HG03139 (cell line): ENCODE results near the gene WNK4.
"Not testable (repeated sequence)": the region's sequence is repeated elsewhere in the genome, so short reads cannot be mapped to it uniquely, and the experiment has no call there.

Experiments used
- ATAC-seq: cut with Tn5 transposase; IDR thresholded peaks from one replicate; pipeline ENCODE4 v1.9.1; 2021; ENCODE audit not compliant: unreplicated experiment

The WNK4 gene

GRCh38 chr17:42779936-42780850, at the start of gene WNK4:
TSS of gene WNK4 (plus strand) at chr17:42780610. CDS start at chr17:42780699, 89 bp downstream.
- no peak for ATAC-seq

GRCh38 chr17:42740699-42741098, 39.7 kb upstream of the WNK4 start:
- ATAC-seq: no peak

GRCh38 chr17:42742916-42743315, 37.5 kb upstream of the WNK4 start:
- not testable (repeated sequence) for ATAC-seq

GRCh38 chr17:42743595-42744282, 36.7 kb upstream of the WNK4 start:
- ATAC-seq: no peak

- peak; percentile 43 for ATAC-seq
These were observed 36.1 kb upstream of the WNK4 start for GRCh38 chr17:42744283-42744805.

GRCh38 chr17:42744806-42745617, 35.4 kb upstream of the WNK4 start, which contains the start of gene EZH1:
TSS of gene EZH1 (minus strand) at chr17:42745040. CDS start at chr17:42728941, 16,099 bp downstream.
- peak; percentile 60 for ATAC-seq

- no peak for ATAC-seq
These were observed 32.1 kb upstream of the WNK4 start for GRCh38 chr17:42748202-42748907.

GRCh38 chr17:42748908-42749798, 31.3 kb upstream of the WNK4 start:
- no peak for ATAC-seq

GRCh38 chr17:42750739-42751344, 29.6 kb upstream of the WNK4 start:
- ATAC-seq: no peak

GRCh38 chr17:42751628-42752027, 28.8 kb upstream of the WNK4 start:
- no peak for ATAC-seq

GRCh38 chr17:42754782-42755181, 25.6 kb upstream of the WNK4 start:
- ATAC-seq: no peak

GRCh38 chr17:42759982-42760651, 20.3 kb upstream of the WNK4 start:
- ATAC-seq: no peak

GRCh38 chr17:42760652-42761581, 19.5 kb upstream of the WNK4 start, which contains the start of gene RAMP2:
TSS of gene RAMP2 (plus strand) at chr17:42761227. CDS start at chr17:42761262, 35 bp downstream.
- ATAC-seq: no peak

GRCh38 chr17:42761638-42762037, 18.8 kb upstream of the WNK4 start:
- ATAC-seq: no peak

- ATAC-seq: no peak
These were observed 14.3 kb upstream of the WNK4 start for GRCh38 chr17:42766124-42766523.

GRCh38 chr17:42767512-42767911, 12.9 kb upstream of the WNK4 start:
- no peak for ATAC-seq

GRCh38 chr17:42768006-42768405, 12.4 kb upstream of the WNK4 start:
- not testable (repeated sequence) for ATAC-seq
